SH-SY5Y (cell line): ENCODE measurements around the gene ABCC9.

ENCODE experiments used
- GATA2 ChIP-seq: IDR thresholded peaks from 2 replicates; pipeline ENCODE4 v1.6.1; 2011; ENCODE audit warnings: mild to moderate bottlenecking, low read depth, low read length
- GATA3 ChIP-seq: IDR thresholded peaks from 2 replicates; pipeline ENCODE4 v1.6.1; 2011; ENCODE audit warnings: low read depth, mild to moderate bottlenecking, low read length, moderate library complexity

DNA sequence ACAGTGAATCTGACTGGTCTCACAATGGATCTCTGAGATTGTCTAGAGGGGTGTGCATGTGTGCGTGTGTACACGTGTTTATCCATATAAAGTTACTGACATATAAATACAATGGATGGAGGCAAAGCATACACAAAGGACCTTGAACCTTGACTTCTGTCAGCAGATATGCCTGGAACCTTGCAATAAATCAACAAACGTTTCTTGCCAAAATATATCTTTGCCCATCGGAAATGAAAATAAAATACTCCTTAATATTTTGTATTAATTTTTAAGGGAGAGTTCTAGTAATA is 114.7 kb downstream of the ABCC9 start:
- TF ChIP-seq GATA2 (no peak), GATA3 (no peak)
